Neural cell (in vitro differentiated cells): Measurements from ENCODE around the gene RHOT2.

Source experiments
- MXI1 ChIP-seq: fragments of 450-650 bp; conservative IDR thresholded peaks from 2 replicates; pipeline ENCODE4 v1.6.1; 2014; ENCODE audit warnings: antibody characterized with exemption, mild to moderate bottlenecking; ENCODE audit not compliant: poor library complexity, severe bottlenecking
- RAD21 ChIP-seq: fragments of 450-650 bp; conservative IDR thresholded peaks from 2 replicates; pipeline ENCODE4 v1.6.1; 2014; ENCODE audit warnings: antibody characterized with exemption, mild to moderate bottlenecking, moderate library complexity

DNA sequence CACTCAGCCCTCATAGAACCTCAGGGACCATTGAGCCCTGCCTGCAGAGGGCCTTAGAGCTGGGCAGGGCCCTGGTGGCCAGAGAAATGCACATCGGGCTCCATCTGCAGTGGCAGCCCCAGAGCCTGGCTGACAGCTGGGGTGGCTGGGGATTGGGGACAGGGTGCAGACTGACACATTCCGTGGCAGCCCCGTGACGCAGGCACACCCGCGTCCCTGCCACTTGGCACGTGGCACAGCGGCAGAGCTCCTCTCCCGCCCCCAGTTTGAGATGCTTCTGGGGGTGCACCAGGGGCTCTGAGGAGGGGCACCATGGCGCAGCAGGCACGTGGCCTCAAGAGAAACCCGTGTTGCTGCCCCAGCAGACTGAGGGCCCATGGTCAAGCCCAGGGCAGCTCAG is 35.5 kb downstream of the RHOT2 start:
- no peak for TF ChIP-seq MXI1
- TF ChIP-seq RAD21 = no peak
